HG03575 (cell line): ENCODE results near the gene NANOS2.

ENCODE experiments used
- ATAC-seq: cut with Tn5 transposase; IDR thresholded peaks from one replicate; pipeline ENCODE4 v1.9.1; 2021; ENCODE audit not compliant: unreplicated experiment, insufficient number of reproducible peaks, low FRiP score; ENCODE audit errors: extremely low read depth

Gene NANOS2

GRCh38 chr19:45913874-45914830 is at the start of gene NANOS2:
Gene NANOS2 (minus strand): TSS chr19:45914778. CDS start chr19:45914693, 85 bp downstream.
- ATAC-seq, result no peak

DNA sequence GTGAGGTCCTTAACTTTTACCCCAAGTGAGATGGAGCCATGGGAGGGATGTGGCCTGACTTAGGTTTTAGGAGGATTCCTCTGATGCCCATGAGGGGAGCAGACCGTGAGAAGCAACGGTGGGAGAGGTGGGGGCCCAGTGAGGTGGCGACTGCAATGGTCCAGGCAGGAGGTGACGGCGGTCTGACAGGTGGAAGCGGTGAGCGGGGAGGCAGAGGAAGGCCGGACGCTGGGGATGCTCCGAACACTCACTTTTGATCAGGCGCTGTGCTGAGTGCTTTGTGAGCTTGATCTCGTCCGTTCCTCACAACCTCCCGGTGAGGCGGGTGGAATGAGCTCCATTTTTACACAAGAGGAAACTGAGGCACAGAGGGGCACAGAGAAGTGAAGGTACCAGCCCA is 47.4 kb upstream of the NANOS2 start:
- ATAC-seq, result no peak

GRCh38 chr19:45960595-45961235 is 46.1 kb upstream of the NANOS2 start:
- ATAC-seq, result no peak

DNA sequence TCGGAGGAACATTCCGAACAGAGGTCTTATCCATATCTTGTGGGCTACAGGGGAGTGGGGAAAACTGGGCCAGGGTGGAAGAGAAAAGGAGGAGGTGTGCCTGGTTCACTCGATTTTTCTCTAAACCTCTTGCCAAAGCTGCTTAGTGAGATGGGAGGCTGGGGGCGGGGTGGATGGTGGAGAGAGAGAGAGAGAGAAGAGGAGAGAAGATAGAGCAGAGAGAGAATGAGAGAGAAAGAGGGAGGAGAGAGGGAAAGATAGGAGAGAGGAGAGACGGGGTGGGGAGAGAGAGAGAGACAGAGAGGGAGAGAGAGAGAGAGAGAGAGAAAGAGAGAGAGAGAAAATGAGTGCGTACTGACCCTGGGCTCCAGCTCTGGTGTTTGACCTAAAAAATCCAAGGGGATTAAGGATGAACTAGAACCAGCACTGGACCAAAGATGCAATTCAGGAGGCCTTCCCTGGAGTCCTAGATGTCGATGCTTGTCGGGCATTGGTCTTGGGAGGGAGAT is 45.0 kb upstream of the NANOS2 start:
- no peak for ATAC-seq

DNA sequence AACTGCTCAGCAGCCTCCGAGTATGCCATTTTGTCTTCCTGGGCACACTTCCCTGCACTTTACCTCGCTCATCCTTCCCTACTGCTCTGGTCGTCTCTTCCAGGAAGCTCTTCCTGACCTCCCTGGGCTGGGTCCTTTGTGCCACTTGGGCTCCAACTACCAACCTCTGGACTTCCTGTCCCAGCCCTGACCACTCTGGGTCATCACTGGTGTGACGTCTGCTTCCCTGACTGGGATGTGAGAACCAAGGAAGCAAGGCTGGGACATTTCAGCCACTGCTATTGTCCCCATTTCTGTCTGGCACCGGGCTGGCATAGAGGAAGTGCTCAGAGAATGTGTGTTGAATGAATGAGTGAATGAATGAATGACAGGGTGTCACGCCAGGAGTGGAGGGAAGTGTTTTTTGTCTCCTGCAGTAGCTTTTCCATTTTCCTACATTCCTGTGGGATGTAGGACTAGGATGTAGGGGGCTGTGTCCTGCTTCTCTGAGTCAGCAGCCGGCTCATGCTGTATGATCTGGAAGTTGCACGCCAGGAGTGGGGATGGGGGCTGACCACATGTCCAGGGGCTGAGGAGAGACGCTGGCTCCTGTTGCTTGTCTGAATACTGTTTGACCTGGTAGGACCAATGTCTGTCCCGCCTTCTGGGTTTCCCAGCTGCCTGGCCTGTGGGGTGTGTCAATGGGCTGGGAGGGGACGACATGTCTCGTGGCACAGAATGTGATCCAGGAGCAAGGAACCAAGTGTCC is 44.4 kb upstream of the NANOS2 start:
- no peak for ATAC-seq

- ATAC-seq, result no peak
Measured at GRCh38 chr19:45958320-45958719, 43.7 kb upstream of the NANOS2 start.

DNA sequence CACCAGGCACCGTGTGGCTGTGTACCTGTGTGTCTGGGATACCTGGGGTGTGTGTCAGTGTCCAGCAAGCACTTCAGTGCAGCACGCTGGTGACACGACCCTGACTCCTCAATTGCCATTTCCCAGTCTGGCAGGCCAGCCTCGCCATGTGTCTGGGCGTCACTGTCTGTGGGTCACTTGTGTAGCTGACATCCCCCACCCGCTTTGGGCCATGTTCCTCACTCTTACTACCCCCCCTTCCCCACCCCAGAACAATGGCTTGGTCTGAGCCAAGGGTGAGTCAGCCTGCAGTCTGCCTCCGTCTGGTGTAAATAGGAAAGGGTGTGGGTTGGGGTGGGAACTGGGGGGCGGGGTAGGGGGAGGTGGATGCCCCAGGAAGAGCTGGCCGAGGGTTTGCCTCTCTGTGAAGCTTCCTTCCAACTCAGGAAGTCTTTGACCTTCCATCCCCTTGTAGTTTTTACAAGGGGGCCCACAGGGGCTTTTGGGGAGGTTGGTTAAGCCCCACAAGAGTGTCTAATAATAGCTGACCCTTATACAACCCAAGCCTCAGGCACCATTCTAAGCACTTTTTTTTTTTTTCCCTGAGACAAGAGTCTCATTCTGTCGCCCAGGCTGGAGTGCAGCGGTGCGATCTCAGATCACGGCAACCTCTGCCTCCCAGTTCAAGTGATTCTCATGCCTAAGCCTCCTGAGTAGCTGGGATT is 41.5 kb upstream of the NANOS2 start:
- ATAC-seq, result no peak

- no peak for ATAC-seq
Measured at GRCh38 chr19:45954156-45954555, 39.6 kb upstream of the NANOS2 start.

- no peak for ATAC-seq
Measured at GRCh38 chr19:45953676-45954075, 39.1 kb upstream of the NANOS2 start.

DNA sequence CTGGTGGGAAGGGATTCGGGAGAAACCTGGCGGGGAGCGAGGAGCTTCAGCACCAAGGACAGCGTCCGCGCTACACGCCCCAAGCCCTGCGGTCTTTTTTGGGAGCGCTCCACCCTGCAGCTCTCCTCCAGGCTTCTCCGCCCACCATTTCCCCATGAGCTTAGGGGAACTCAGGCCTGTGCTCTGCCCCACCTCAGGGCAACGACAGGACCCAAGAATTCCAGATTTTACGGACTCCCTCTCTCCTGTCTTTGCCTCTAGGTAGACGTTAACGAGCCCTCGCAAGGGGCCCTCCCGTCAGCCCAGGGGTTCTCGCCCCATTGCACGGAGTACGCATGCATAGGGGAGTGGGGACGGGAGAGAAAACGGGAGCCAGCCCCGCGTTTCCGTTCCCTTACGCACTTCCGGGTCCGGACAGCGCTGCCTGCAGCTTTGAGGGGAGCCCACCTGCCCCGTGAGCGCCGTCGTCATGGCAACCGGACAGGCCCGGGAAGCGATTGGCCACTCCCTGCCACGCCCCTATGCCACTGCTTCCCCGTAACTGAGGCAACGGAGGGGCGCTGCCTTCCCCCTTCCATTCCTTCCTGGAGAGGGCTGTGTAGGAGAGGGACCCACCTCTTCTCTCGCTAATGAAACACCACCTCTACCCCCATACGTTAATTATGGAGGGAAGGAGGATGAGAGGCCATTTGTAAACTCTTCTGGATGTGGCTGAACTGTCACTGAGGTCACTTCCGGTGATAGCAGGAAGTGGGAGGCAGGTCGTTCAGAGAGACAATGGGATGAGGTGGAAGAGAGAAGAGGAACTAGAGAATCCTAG is 38.3 kb upstream of the NANOS2 start:
- ATAC-seq, result no peak

- ATAC-seq, result no peak
Measured at GRCh38 chr19:45952341-45952685, 37.7 kb upstream of the NANOS2 start.

- ATAC-seq, result no peak
Measured at GRCh38 chr19:45947926-45948325, 33.3 kb upstream of the NANOS2 start.

- ATAC-seq, result no peak
Measured at GRCh38 chr19:45940515-45940805, 25.9 kb upstream of the NANOS2 start.

DNA sequence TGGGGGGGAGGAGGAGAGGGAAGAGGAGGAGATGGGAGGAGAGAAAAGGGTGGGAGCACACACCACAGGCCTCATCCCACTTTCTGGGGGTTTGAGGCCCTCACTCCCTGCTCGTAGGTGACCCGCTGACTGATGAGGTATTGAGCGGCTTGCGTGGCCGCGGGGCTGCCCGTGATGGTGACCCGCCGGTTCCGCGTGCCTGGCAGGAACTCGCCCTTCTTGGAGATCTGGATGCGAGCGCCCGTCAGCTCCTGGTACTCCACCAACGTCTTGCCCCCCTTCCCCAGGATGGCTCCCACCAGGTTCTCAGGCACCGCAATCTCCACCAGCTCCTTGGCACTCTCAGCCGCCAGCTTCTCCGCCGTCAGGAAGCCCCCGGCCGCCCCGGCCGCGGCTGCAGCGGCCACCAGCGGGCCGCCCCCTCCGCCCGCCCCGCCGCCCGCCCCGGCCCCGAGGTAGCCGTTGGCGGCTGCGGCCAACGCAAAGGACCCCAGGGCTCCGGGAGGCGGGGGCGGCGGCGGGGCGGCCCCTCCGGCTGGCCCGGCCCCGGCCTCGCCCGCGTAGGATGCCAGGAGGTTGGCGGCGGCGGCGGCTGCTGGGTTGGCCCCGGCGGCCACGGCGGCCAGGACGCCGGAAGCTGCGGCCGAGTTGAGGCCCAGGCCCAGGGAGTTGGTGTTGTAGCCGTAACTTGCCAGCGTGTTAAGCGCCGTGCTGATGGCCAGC is 25.4 kb upstream of the NANOS2 start:
- ATAC-seq, result no peak

- no peak for ATAC-seq
Measured at GRCh38 chr19:45938733-45939319, 24.2 kb upstream of the NANOS2 start.

- no peak for ATAC-seq
Measured at GRCh38 chr19:45935267-45935666, 20.7 kb upstream of the NANOS2 start.

DNA sequence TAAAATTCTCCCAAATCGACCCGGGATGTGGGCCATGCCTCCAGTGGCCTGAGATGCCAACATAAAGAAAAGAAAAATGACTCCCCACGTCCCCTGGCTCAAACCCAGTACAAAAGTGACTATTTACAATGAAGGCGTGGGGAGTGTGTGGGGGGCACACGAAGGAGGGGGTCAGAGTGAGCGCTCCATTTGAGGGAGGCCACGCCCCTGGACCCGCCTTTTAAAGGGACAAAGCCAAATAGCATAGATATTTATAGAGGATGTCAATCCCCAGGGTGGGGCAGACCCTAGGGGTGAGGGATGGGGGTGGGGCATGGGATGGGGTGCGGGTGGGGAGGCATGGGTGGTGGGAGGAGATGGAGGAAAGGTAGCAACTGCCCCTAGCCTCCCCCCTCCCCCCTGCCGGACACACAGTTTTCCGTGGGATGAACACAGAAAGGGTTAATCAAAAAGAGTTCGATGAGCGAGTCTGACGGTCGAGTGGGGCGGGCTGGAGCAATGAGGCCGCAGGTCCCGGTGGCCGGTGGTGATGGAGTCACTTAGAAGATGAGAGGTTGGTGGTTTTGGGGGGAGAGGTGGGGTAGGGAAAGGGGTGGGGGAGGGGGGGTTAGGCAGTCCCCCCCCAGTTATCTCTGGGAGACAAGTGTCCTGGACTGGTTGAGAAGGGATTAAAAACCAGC is 20.1 kb upstream of the NANOS2 start:
- ATAC-seq, result no peak
